ENCODE measurements around the gene DAPP1.

The DAPP1 gene

DNA sequence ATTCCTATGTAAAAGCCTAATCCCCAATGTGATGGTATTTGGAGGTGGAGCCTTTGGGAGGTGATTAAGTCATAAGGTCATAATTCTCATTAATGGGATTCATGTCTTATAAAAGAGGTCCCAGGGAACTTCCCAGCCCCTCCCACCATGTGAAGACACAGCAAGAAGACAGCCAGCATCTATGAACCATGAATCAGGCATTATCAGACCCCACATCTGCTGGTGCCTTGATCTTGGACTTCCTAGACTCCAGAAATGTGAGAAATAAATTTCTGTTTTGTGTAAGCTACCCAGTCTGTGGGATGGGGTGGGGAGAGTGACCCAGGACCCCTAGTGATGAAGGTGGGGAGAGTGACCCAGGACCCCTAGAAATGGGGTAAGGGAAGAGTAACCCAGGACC is 6.1 kb upstream of the DAPP1 start:
- no peak overlapping the region for H3K4me3 ChIP-seq (ENCODE audit: control insufficient read depth, low read depth, low read length)
- no peak for DNase-seq (ENCODE audit: low read depth)
- TF ChIP-seq, protein P1, sequence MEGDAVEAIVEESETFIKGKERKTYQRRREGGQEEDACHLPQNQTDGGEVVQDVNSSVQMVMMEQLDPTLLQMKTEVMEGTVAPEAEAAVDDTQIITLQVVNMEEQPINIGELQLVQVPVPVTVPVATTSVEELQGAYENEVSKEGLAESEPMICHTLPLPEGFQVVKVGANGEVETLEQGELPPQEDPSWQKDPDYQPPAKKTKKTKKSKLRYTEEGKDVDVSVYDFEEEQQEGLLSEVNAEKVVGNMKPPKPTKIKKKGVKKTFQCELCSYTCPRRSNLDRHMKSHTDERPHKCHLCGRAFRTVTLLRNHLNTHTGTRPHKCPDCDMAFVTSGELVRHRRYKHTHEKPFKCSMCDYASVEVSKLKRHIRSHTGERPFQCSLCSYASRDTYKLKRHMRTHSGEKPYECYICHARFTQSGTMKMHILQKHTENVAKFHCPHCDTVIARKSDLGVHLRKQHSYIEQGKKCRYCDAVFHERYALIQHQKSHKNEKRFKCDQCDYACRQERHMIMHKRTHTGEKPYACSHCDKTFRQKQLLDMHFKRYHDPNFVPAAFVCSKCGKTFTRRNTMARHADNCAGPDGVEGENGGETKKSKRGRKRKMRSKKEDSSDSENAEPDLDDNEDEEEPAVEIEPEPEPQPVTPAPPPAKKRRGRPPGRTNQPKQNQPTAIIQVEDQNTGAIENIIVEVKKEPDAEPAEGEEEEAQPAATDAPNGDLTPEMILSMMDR (IDR thresholded peaks at IDR 0.05; ENCODE audit: control insufficient read depth, insufficient read depth, low read depth, low read length, missing control alignments) = no peak

DNA sequence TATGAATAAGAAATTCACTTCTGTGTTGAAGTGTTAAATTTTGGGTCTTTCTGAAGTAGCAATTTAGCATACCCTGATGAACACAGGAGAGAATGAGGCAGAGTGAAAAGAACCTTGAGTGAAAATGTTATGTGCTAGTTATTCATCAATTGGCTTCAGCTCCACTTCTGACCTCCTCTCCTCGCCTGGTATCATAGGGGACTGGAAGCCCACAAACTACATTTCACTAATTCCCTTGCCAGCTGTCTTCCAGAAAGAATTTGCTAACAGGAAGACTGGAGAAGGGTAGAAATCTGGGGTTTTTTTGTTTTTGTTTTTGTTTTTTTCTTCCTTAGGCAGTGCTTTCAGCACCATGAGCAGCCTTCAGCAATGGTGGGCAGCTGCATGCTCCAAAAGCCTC is 5.5 kb upstream of the DAPP1 start:
- TF ChIP-seq, protein P1 (IDR thresholded peaks at IDR 0.05; ENCODE audit: control insufficient read depth, insufficient read depth, low read depth, low read length, missing control alignments) = no peak
- no peak for DNase-seq (ENCODE audit: low read depth)
- H3K4me3 ChIP-seq (ENCODE audit: control insufficient read depth, low read depth, low read length) = no peak overlapping the region

DNA sequence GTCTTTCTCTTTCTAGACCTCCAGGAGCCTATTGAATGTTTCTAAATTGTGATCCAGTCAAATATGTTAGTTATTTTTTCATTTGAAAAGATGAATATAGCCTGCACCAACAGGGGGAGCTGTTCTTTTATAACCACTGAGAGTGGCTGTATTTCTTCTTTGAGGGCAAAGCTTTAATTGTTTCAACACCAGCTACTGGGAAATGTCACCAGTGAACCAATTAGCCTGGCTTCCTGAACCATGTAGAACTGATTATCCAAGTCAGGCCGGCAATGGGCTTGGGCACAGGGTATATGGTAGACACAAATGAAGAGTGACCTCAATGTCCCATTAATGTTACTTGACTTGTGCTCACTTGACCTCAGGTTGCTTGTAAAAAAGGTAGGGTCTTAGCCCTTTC is 4.8 kb upstream of the DAPP1 start:
- no peak for DNase-seq (ENCODE audit: low read depth)
- TF ChIP-seq, protein P1 (IDR thresholded peaks at IDR 0.05; ENCODE audit: control insufficient read depth, insufficient read depth, low read depth, low read length, missing control alignments) = peak; percentile 37
- H3K4me3 ChIP-seq (ENCODE audit: control insufficient read depth, low read depth, low read length) = no peak overlapping the region

DNA sequence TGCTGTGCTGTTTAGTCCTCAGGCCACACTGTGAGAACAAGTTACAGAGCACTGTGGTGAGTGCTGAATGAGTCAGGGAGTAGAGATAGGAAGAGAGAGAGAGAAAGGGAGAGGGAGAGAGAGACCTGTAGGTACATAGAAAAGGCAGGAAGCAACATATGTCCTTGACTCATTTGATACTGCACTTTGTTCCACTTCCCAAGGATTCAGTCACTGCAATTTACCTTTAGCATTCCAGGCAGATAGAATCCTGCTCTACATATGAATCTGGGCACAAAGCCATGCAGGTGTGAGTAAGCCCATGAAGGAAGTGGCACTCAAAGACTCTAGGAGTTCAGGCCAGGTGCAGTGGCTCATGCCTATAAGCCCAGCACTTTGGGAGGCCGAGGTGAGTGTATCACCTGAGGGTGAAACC is 1.0 kb upstream of the DAPP1 start:
- no peak overlapping the region for H3K4me3 ChIP-seq (ENCODE audit: control insufficient read depth, low read depth, low read length)
- TF ChIP-seq, protein P1 (IDR thresholded peaks at IDR 0.05; ENCODE audit: control insufficient read depth, insufficient read depth, low read depth, low read length, missing control alignments) = no peak
- DNase-seq (ENCODE audit: low read depth) = no peak

DNA sequence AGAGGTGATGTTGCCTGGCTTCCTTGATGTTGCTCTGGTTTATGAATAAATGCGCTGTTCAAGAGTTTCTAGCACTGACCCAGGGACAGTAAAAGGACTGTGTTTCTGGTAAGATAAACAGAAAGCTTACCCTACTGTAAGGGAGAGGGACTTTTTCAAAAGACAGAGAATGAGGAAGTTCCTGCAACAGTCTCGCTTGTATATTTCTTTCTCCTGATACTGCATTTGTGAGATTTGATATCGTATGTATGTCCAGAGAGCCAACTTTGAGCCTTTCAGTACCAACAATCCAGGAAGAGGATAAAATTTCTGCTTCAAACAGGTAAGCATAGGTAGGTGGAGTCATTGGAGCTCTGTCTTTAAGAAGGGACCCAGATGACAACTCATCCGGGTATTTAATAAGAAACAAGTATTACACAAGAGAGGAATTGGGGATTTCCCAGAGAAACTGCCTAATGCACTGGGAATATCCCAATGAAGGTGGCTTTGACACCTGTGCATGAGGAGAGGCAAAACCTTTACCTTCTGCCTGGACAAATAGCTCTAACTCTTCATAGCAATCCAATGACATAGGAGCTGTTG is 773 bp downstream of the DAPP1 start:
- H3K4me3 ChIP-seq (ENCODE audit: control insufficient read depth, low read depth, low read length) = no peak overlapping the region
- no peak for DNase-seq (ENCODE audit: low read depth)

DNA sequence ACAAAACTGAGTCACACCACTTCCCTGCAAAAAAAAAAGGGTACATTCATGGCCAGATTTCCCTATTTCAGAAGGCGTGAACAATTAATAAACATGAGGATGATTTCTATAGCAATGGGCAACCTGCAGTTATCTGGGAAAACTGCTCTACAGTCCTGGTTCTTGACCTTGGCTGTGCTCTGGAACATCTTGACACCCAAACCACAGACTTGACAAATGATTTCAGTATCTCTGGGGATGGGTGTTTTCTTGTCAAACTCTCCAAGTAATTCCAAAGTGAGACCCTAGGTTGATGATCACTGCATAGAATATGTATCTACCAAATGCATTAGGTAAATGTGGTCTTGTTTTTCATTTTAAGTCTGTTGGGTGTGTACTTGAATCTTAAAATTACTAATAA is 2.0 kb downstream of the DAPP1 start:
- H3K4me3 ChIP-seq (ENCODE audit: control insufficient read depth, low read depth, low read length) = no peak overlapping the region
- TF ChIP-seq, protein P1 (IDR thresholded peaks at IDR 0.05; ENCODE audit: control insufficient read depth, insufficient read depth, low read depth, low read length, missing control alignments) = no peak
- DNase-seq (ENCODE audit: low read depth) = no peak

More for the DNA sequence above, 773 bp downstream of the DAPP1 start:
- TF ChIP-seq, protein P1 (IDR thresholded peaks at IDR 0.05; ENCODE audit: control insufficient read depth, insufficient read depth, low read depth, low read length, missing control alignments) = no peak
